Esophagus squamous epithelium (tissue), 4 donors: ENCODE data around the gene EN2.

Source experiments
- POLR2A ChIP-seq, 4 donors: fragments of 450-650 bp; IDR thresholded peaks; one replicate each; pipeline ENCODE4 v1.6.1; 2017; ENCODE audit warnings: antibody characterized with exemption in 4 of 4, mild to moderate bottlenecking in 4 of 4, moderate library complexity in 3 of 4
- TF ChIP-seq, protein P1 (sequence below), 6 experiments: fragments of 450-650 bp in 4 of 6; fragments of 200-600 bp in 2 of 6; sonication (generic) in 2 of 6; IDR thresholded peaks; one replicate each; pipeline ENCODE4 v1.5.1; 2016 to 2019; ENCODE audit warnings: antibody characterized with exemption in 6 of 6, mild to moderate bottlenecking in 4 of 6, moderate library complexity in 4 of 6

DNA sequence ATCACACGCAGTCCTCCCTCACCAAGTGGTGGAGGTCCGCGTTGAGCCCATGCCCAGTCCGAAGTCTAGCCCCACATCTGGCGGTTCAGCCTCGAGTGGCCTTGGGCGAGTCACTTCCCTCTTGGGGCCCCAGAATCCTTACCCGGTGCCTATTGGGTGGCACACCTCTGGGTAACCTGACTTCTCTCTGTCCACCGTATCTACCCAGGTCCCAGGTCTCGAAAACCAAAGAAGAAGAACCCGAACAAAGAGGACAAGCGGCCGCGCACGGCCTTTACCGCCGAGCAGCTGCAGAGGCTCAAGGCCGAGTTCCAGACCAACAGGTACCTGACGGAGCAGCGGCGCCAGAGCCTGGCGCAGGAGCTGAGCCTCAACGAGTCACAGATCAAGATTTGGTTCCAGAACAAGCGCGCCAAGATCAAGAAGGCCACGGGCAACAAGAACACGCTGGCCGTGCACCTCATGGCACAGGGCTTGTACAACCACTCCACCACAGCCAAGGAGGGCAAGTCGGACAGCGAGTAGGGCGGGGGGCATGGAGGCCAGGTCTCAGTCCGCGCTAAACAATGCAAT is 4.3 kb downstream of the EN2 start:
- no peak for TF ChIP-seq POLR2A (IDR thresholded peaks at IDR 0.05)
- TF ChIP-seq, protein P1, sequence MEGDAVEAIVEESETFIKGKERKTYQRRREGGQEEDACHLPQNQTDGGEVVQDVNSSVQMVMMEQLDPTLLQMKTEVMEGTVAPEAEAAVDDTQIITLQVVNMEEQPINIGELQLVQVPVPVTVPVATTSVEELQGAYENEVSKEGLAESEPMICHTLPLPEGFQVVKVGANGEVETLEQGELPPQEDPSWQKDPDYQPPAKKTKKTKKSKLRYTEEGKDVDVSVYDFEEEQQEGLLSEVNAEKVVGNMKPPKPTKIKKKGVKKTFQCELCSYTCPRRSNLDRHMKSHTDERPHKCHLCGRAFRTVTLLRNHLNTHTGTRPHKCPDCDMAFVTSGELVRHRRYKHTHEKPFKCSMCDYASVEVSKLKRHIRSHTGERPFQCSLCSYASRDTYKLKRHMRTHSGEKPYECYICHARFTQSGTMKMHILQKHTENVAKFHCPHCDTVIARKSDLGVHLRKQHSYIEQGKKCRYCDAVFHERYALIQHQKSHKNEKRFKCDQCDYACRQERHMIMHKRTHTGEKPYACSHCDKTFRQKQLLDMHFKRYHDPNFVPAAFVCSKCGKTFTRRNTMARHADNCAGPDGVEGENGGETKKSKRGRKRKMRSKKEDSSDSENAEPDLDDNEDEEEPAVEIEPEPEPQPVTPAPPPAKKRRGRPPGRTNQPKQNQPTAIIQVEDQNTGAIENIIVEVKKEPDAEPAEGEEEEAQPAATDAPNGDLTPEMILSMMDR (IDR thresholded peaks at IDR 0.05) = no peak
